OCI-LY3 (cell line): ENCODE measurements around the gene KRTAP10-9.

ENCODE experiments used
- CTCF ChIP-seq: fragments of 200-600, 300-600 bp; sonication (generic); IDR thresholded peaks from 2 replicates; pipeline ENCODE4 v1.5.1; 2014; ENCODE audit warnings: antibody characterized with exemption, low read length, low read depth
- EZH2phosphoT487 ChIP-seq: fragments of 200-600 bp; shearing (Covaris generic); IDR thresholded peaks from 2 replicates; pipeline ENCODE4 v1.6.1; 2018; ENCODE audit warnings: antibody characterized with exemption, mixed run types, low read depth

- TF ChIP-seq CTCF (no peak), EZH2phosphoT487 (no peak)
Observed at GRCh38 chr21:44617071-44617501, 9.8 kb upstream of the KRTAP10-9 start.
